ENCODE results near the gene CSRP1. TPM values are rescaled to one million over a fixed set of nuclear protein-coding genes. Genes with fewer than 3 reads are reported as not detected.

The CSRP1 gene
- total and polyA plus RNA-seq, 2 donors (not counting 1 experiment from before 2014, with no cell fraction given): 23.8 to 36.7 TPM

DNA sequence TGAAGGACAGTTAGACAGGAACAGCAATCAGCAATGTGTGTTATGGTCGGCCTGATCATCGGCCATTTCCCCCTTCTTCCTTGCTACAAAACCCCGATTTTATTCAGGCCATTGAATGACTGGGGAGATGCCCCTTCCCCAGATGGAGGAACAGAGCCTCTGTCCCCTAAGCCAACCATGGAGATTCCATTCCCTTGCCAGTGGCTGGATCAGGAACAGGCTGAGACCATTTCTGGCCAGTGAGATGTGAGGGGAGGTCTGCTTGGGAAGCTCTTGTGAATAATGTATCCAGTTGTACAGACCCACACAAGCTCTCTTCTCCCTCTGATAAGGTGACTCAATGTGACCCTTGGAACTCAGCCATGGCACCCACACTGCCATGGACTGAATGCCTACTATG lies 7.7 kb downstream of the CSRP1 start:
- Mint-ChIP-seq H3K9me3 (ENCODE audit: insufficient read depth) (no peaks in the 10 kb centered on the region), H3K4me1 (peaks cover 2% of the 10 kb centered on the region), H3K27ac (no peak overlapping the region), H3K27me3 (no peaks in the 10 kb centered on the region), H3K4me3 (no peak overlapping the region)
- CTCF ChIA-PET: interaction anchor here (0.6 to 6.1 kb wide), 4 partner anchors 13 to 915 kb away, joined by 3 to 46 read pairs (median 18); no protein-coding TSS in a partner anchor
- no peaks in the 10 kb centered on the region for H3K27me3 ChIP-seq (replicated peaks in 1 of 4; ENCODE audit: control extremely low read depth in 1 of 4, control insufficient read depth in 3 of 4, insufficient read depth in 4 of 4, low read length in 3 of 4)
- H3K36me3 ChIP-seq (replicated peaks in 1 of 2; ENCODE audit: control extremely low read depth in 1 of 2, control insufficient read depth in 1 of 2, extremely low read depth in 1 of 2, insufficient read depth in 2 of 2, low read length in 1 of 2): peaks cover 0 to 15% of the 10 kb centered on the region in 2 experiments
- H2AFZ ChIP-seq (ENCODE audit: insufficient read depth, low read depth, low read length, poor library complexity, severe bottlenecking): no peak overlapping the region
- no peaks in the 10 kb centered on the region for H3K4me1 ChIP-seq (ENCODE audit: control insufficient read depth in 2 of 2, insufficient read depth in 2 of 2, low read length in 2 of 2)
- H3K9ac ChIP-seq (ENCODE audit: low read length): no peak overlapping the region
- DNase-seq (no peak), ATAC-seq (ENCODE audit: low read depth) (no peak)
- peaks cover 0 to 2% (median 0%) of the 10 kb centered on the region in 3 donors for H3K9me3 ChIP-seq (ENCODE audit: control extremely low read depth in 1 of 3, control insufficient read depth in 2 of 3, insufficient read depth in 1 of 3, low read length in 2 of 3)
- H3K27ac ChIP-seq (ENCODE audit: low read length in 2 of 2): no peak overlapping the region
- no peaks in the 10 kb centered on the region for H4K20me1 ChIP-seq (ENCODE audit: control insufficient read depth, insufficient read depth, low read length, poor library complexity, severe bottlenecking)
- H3K4me2 ChIP-seq (replicated peaks; ENCODE audit: low read depth, low read length, poor library complexity, severe bottlenecking): no peak overlapping the region
- intact Hi-C loops (cut with micrococcal nuclease): no loop called here
- POLR2A ChIA-PET: no interaction called here
- peaks cover 30% of the 10 kb centered on the region for H3K79me2 ChIP-seq (ENCODE audit: control insufficient read depth, insufficient read depth, low read length)
- no peak overlapping the region for H3K4me3 ChIP-seq (ENCODE audit: control extremely low read depth in 1 of 5, extremely low read depth in 1 of 5, insufficient read depth in 1 of 5, low read depth in 2 of 5, low read length in 4 of 5)
- TF ChIP-seq CTCF (IDR thresholded peaks at IDR 0.05) (no peak), EZH2 (IDR thresholded peaks at IDR 0.05; ENCODE audit: borderline replicate concordance, insufficient read depth, low read depth, low read length, poor library complexity, severe bottlenecking) (no peak)
- WGBS (ENCODE audit: insufficient coverage): 100% methylated on average over 3 of the region's 3 CpGs

DNA sequence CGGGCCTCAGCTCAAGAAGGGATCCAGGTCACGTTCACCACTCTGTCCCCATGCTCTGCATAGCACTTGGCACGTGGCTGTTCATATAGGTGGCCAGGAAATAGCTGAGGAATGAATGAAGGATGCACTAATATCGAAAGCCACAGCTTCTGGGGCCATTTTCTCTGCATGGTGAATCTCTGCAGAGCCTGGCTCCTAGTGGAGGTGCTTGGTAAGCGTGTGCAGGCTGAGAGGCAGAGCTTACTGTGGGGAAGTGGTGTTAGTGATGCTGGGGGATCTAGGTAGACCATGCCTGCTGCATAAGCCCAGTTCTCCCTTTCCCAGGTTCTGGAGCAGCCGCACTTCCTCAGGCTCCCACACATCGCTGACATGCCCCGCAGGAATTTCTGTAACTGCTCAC lies 8.3 kb downstream of the CSRP1 start:
- CTCF ChIA-PET: interaction anchor here (1.4 to 6.1 kb wide), 2 partner anchors 14 to 16 kb away, joined by 9 to 46 read pairs; no protein-coding TSS in a partner anchor
- Histone ChIP-seq H3K27me3 (replicated peaks in 1 of 4; ENCODE audit: control extremely low read depth in 1 of 4, control insufficient read depth in 3 of 4, insufficient read depth in 4 of 4, low read length in 3 of 4) (no peaks in the 10 kb centered on the region), H3K9ac (ENCODE audit: low read length) (no peak overlapping the region), H3K4me2 (replicated peaks; ENCODE audit: low read depth, low read length, poor library complexity, severe bottlenecking) (no peak overlapping the region), H3K9me3 (ENCODE audit: control extremely low read depth in 1 of 3, control insufficient read depth in 2 of 3, insufficient read depth in 1 of 3, low read length in 2 of 3) (peaks cover 0 to 8% (median 0%) of the 10 kb centered on the region in 3 donors), H4K20me1 (ENCODE audit: control insufficient read depth, insufficient read depth, low read length, poor library complexity, severe bottlenecking) (no peaks in the 10 kb centered on the region), H3K4me1 (ENCODE audit: control insufficient read depth in 2 of 2, insufficient read depth in 2 of 2, low read length in 2 of 2) (no peaks in the 10 kb centered on the region), H3K27ac (ENCODE audit: low read length in 2 of 2) (no peak overlapping the region), H3K79me2 (ENCODE audit: control insufficient read depth, insufficient read depth, low read length) (peaks cover 30% of the 10 kb centered on the region), H2AFZ (ENCODE audit: insufficient read depth, low read depth, low read length, poor library complexity, severe bottlenecking) (no peak overlapping the region), H3K36me3 (replicated peaks in 1 of 2; ENCODE audit: control extremely low read depth in 1 of 2, control insufficient read depth in 1 of 2, extremely low read depth in 1 of 2, insufficient read depth in 2 of 2, low read length in 1 of 2) (peaks cover 0 to 19% of the 10 kb centered on the region in 2 experiments), H3K4me3 (ENCODE audit: control extremely low read depth in 1 of 5, extremely low read depth in 1 of 5, insufficient read depth in 1 of 5, low read depth in 2 of 5, low read length in 4 of 5) (no peak overlapping the region)
- intact Hi-C loops (cut with micrococcal nuclease): no loop called here
- Mint-ChIP-seq H3K9me3 (ENCODE audit: insufficient read depth) (no peaks in the 10 kb centered on the region), H3K27ac (no peak overlapping the region), H3K27me3 (no peaks in the 10 kb centered on the region), H3K4me1 (peaks cover under 1% of the 10 kb centered on the region), H3K4me3 (no peak overlapping the region)
- DNase-seq: no peak
- POLR2A ChIA-PET: no interaction called here
- ATAC-seq (ENCODE audit: low read depth): no peak
- WGBS (ENCODE audit: insufficient coverage): 94% methylated on average over 6 of the region's 8 CpGs
- TF ChIP-seq CTCF (IDR thresholded peaks at IDR 0.05) (no peak), EZH2 (IDR thresholded peaks at IDR 0.05; ENCODE audit: borderline replicate concordance, insufficient read depth, low read depth, low read length, poor library complexity, severe bottlenecking) (no peak)
